Measurements from ENCODE around the gene SACS. TPM values are rescaled to one million over a fixed set of nuclear protein-coding genes. Genes with fewer than 3 reads are reported as not detected.

Gene SACS, protein sequence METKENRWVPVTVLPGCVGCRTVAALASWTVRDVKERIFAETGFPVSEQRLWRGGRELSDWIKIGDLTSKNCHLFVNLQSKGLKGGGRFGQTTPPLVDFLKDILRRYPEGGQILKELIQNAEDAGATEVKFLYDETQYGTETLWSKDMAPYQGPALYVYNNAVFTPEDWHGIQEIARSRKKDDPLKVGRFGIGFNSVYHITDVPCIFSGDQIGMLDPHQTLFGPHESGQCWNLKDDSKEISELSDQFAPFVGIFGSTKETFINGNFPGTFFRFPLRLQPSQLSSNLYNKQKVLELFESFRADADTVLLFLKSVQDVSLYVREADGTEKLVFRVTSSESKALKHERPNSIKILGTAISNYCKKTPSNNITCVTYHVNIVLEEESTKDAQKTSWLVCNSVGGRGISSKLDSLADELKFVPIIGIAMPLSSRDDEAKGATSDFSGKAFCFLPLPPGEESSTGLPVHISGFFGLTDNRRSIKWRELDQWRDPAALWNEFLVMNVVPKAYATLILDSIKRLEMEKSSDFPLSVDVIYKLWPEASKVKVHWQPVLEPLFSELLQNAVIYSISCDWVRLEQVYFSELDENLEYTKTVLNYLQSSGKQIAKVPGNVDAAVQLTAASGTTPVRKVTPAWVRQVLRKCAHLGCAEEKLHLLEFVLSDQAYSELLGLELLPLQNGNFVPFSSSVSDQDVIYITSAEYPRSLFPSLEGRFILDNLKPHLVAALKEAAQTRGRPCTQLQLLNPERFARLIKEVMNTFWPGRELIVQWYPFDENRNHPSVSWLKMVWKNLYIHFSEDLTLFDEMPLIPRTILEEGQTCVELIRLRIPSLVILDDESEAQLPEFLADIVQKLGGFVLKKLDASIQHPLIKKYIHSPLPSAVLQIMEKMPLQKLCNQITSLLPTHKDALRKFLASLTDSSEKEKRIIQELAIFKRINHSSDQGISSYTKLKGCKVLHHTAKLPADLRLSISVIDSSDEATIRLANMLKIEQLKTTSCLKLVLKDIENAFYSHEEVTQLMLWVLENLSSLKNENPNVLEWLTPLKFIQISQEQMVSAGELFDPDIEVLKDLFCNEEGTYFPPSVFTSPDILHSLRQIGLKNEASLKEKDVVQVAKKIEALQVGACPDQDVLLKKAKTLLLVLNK (N-terminal part only)
- 6.8 TPM for total RNA-seq
- long read RNA-seq, partial matches to known transcripts, result 2 of 4 reads
- long read RNA-seq, other reads (novel, unspliced or antisense), result 2 of 4 reads

DNA sequence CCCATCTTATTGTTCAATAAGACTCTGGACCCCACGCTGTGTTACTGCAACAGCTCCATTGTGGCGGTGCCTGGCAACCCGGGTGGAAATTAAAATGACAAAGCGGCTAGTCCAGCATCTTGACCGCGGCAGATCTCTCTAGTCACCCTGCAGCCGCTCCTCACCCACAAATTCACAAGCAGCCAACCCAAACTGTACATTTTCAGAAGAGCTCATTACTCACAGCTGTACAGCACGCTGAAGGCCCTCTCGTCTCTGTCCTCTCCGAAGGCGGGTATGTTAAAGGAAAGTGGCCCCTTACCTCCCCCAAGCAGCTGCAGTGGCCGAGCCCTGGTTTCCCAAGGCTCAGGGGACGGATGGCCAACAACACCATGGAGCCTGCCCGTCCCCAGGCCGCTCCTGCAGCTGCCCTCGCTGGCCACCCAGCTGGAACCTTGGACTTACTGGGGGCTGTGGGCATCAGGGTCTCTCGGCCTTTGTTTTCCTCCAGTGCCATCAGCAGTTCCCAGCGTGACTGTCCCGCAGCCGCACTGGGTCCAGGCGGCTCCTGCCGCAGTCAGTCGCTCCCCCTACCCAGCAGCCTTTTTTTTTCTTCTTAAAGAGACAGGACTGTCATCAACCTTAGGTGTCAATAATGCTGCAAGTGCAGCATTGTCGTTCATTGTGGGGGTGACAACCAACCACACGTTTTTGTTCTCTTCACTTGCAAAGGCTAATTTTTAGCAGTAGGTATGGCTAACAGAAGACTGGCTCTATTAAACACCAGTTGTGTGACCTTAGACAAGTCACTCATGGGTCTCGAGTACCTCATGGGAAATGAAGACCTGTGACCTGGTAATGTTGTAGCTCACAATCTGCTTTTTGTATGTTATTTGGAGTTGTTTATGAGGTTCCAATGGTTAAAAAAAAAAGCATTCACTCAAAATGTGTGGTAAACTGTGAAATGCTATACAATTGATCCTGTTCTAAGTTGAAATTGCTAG lies at the start of gene SACS:
Gene SACS (minus strand): TSS at position 532 of the 983 bp plus-strand sequence. CDS start 22,463 bp downstream, outside the sequence.
- ATAC-seq (ENCODE audit: poor library complexity) (peak; percentile 89), DNase-seq (no peak)
- intact Hi-C loops (cut with DNase I), result no loop called here

DNA sequence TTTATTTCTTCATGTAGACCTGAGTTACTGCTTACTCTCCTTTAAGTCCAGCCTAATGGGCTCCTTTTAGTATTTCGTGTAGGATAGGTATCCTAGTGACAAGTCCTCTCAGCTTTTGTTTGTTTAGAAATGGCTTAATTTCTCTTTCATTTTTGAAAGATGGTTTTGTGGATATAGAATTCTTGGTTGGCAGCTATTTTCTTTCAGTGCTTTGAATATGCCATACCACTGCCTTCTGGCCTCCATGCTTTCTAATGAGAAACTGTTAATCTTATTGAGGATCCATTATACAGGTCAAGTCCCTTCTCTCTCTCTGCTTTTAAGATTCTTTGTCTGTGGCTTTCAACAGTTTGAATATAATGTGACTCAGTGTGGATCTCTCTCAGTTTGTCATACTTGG lies 46.8 kb upstream of the SACS start:
- intact Hi-C loops (cut with DNase I), result no loop called here
- DNase-seq, result no peak
- ATAC-seq (ENCODE audit: poor library complexity), result no peak

DNA sequence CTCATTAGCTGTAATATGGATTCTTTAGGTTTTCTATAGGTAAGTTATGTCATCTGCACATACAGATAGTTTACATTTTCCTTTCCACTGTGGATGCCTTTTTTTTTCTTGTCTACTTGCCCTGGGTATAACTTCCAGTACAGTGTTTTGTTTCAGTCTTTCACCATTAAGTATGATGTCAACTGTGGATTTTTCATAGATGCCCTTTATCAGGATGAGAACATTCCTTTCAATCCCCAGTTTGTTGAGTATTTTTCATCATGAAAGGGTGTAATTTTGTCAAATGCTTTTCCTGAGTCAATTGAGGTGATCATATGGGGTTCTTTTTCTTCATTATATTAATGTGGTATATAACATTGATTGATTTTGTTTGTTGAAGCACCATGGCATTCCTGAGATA lies 43.6 kb upstream of the SACS start:
- ATAC-seq (ENCODE audit: poor library complexity) (no peak), DNase-seq (no peak)
- intact Hi-C loops (cut with DNase I), result no loop called here

DNA sequence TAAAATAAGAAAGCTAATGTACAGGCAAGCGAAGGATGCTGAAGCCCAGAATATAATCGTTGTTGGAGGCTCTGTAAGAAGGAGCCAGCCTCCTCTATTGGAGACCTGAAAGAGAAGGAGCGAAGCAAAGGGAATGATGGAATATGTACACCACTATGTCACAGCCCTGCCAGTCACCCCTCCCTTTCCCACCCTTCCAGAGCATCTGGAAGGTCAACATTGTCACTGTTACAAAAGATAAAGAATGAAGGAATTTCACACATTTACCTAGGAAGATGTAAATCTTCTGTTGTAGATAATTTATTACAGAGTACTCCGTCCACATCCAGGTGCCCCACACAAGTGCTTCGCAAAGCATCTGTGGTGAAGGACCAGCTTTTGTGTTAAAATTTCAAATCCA lies 39.7 kb upstream of the SACS start:
- ATAC-seq (ENCODE audit: poor library complexity), result no peak
- no peak for DNase-seq
- intact Hi-C loops (cut with DNase I), result no loop called here

DNA sequence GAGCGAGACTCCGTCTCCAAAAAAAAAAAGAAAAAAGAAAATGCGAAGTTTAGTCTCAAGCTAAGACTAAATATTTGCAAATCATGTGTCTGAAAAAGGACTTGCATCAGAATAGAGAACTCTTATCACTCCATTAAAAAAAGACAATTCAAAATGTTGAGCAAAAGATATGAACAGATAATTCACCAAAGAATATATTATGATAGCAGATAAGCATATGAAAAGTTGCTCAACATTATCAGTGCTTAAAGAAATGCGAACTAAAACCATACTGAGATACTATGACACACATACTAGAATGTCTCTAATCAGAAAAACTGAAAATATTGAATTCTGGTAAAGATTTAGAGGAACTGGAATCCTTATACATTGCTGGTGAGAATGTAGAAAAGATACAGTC lies 38.7 kb upstream of the SACS start:
- intact Hi-C loops (cut with DNase I), result no loop called here
- DNase-seq, result no peak
- no peak for ATAC-seq (ENCODE audit: poor library complexity)

DNA sequence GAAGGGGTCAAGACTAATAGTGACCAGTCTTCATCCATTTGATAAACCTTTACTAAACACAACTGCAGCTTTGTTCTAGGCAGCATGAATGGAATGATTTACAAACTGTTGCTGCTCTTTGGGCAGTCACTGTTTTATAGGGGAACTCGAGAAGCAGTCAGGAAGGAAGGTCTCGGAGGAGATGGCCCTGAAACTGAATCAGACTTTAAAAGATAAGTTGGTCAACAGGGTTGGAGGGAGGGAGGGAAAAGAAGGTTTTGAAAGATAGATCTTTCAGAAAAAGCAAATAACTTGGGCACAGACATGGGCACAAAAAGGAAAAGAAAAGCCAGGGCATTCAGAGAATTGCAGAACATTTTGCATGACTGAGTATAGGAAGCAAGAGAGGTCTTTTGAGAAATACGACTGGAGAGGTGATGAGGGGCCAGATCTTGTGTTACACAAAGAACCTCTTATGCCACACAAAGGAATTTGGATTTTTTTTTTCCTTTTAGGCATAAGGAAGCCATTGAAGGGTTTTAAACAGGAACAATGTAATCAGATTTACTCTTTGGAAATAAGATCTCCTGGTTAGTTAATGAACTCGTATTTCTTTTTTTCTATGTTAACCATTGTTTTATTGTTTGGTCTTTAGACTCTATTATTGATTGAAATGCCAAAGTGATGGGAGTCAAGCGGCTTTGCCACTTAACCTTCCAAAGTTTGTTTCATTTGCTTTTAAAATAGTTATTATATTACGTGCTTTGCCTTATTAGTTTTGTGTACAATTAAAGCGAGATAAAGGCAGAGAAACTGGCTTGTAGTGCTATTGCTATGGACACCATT lies 37.5 kb upstream of the SACS start:
- DNase-seq, result no peak
- ATAC-seq (ENCODE audit: poor library complexity), result no peak
- intact Hi-C loops (cut with DNase I), result no loop called here

DNA sequence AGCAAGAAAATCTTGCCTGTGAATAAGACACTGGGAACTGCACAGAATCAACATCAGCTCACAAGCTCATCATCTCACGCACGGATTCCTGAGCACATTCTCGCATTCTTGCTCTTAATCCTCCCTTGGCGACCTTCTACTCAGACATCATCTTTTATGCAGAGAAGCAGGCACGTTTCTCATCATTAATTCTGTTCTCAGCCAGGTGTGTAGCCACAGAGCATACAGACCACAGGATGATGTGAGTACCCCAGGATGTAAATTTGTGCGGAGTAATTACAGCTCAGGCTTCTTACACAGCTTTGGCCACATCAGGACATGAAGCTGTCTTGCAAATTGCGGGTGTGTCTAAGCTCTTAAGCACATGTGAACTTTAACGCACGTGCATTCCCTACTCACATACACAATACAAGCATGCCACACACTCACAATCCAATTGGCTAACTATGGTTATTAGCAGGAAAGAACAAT lies 36.5 kb upstream of the SACS start:
- intact Hi-C loops (cut with DNase I), result loop anchor here (5.0 kb wide), 1 partner anchor 102 kb away; the partner anchor contains the start of gene TNFRSF19
- ATAC-seq (ENCODE audit: poor library complexity) (no peak), DNase-seq (no peak)

DNA sequence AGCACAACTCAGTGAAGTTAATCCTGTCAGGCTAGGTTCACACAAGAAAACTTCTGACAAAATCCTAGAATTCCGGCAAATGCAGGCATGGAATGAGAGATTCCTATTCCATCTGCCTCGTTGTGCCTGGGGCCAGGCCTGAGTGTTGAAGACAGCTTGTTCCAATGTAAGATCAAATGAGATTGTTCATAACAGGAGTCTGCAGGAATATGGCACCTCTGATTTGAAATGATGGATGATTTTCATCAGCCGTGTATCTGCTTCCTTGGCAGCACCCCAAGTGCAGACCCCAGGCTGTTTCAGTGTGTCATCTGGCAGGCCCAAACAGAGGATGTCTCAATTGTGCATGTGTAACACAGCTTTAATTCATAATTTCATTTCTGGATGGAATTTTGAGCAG lies 35.3 kb upstream of the SACS start:
- intact Hi-C loops (cut with DNase I), result loop anchor here (5.0 kb wide), 1 partner anchor 103 kb away; the partner anchor contains the start of gene TNFRSF19
- DNase-seq (no peak), ATAC-seq (ENCODE audit: poor library complexity) (no peak)

DNA sequence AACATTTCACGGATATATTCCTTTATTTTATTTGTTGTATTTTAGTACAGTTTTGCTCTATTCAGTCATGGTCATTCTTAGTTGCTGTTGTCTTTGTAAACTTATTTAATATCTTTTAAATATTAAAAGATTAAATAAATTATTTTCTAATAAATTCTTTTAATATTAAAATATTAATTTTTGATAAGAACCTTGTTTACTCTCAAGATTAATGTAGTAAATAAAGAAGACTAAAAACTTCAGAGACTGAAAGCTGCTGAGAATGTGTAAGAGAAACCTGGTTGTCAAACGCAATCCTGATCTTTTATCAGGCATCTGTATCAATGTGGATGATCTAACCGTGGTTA lies 34.4 kb upstream of the SACS start:
- intact Hi-C loops (cut with DNase I), result loop anchor here (2.0 to 5.0 kb wide), 2 partner anchors 104 to 403 kb away; partner anchors contain the start of gene TNFRSF19
- no peak for DNase-seq
- no peak for ATAC-seq (ENCODE audit: poor library complexity)

DNA sequence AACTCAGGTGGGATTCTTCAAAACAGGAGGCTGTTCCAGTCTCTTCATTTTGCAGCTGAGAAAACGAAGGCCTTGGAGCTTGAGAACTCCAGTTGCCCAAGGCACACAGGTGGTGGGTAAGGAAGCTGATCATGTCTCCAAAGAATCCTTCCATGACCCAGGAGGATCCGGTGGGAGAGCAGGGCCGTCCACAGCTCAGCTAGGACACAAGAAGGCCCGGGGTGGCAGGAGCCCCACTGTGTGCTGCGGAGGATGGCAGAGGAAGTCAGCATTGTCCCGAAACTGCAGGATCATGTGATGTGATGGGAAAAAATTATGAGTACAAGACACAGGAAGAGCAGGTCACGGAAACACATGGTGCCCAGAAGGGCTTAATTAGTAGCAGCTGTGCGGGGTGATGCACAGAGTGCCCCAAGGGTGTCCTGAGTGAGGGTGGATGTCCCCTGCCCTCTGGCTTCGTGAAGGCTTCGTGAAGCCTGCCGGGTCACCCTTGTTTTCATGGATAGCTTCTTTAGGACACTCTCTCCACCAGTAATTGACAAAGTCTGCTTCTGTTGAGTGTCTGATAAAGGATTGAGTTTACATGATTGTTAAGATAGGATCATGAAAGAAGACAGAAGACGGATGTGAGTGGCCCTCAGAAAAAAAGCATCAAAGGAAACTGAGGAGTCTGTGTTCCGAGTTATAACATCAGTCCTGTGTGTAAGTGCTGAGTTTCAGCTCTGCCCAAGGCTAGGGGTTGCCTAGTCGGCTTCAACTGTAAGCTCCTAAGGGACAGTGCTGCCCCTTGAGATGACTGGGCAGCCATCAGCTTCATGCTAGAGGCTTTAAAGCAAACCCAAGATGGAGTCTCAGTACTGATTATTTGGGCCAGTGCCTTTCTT lies 33.8 kb upstream of the SACS start:
- intact Hi-C loops (cut with DNase I), result loop anchor here (2.0 to 5.0 kb wide), 2 partner anchors 105 to 404 kb away; partner anchors contain the start of gene TNFRSF19
- no peak for DNase-seq
- ATAC-seq (ENCODE audit: poor library complexity), result peak; percentile 7

DNA sequence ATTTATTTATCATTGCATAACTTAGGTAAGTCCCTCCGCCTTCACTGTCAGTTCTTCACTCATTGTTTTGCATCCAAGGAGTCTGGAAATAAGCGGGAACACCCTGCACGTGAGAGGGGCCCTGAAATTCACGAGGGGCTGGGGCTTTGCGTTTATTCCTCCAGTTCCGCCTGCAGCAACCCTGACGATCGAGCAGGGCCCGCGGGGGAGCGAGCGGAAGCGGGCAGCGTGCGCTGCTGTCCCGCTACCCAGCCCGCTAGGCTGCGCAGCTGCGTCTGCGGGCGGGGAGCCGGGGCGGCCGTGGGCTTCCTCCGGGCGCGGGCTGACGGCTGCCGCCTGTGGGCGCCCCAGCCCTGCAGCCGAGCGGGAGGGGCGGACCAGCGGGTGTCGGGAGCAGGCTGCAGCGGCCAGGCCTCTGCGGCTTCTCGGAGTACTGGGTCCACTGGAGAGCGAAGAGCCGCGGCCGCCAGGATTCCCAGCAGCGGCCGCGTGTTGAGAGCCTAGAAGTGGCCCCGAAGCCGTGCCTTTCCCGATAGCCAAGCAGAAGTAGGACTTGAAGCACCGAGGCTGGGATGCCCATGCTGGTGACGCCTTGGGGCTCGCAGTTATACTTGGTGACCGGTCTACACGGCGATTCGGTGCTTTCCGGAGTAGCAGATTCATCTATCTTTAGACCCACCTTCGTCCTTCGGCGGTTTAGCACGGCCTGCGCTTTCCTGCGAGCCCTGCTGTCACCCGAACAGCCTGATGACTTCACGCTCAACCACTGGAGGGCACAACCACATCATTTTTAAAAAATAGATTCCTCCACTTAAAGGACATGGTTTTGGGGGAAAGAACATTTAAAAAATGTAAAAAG lies 32.9 kb upstream of the SACS start:
- DNase-seq (peak; percentile 82), ATAC-seq (ENCODE audit: poor library complexity) (peak; percentile 97)
- intact Hi-C loops (cut with DNase I), result loop anchor here (2.0 to 5.0 kb wide), 2 partner anchors 106 to 404 kb away; partner anchors contain the start of gene TNFRSF19

DNA sequence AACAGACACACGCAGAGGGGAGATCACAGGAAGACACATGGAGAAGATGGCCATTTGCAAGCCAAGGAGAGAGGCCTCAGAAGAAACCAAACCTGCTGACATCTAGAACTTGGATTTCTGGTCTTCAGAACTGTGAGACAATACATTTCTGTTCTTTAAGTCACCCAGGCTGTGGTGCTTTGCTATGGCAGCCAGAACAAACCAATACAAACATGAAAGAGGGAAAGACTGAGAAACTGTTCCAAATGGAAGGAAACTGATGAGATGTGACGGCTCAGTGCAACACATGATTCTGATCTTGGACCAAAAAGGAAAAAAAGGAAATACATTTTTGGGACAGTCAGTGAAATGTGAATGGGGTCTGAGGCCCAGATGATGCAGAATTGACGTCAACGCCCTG lies 30.2 kb upstream of the SACS start:
- no peak for ATAC-seq (ENCODE audit: poor library complexity)
- DNase-seq, result no peak
- intact Hi-C loops (cut with DNase I), result no loop called here

DNA sequence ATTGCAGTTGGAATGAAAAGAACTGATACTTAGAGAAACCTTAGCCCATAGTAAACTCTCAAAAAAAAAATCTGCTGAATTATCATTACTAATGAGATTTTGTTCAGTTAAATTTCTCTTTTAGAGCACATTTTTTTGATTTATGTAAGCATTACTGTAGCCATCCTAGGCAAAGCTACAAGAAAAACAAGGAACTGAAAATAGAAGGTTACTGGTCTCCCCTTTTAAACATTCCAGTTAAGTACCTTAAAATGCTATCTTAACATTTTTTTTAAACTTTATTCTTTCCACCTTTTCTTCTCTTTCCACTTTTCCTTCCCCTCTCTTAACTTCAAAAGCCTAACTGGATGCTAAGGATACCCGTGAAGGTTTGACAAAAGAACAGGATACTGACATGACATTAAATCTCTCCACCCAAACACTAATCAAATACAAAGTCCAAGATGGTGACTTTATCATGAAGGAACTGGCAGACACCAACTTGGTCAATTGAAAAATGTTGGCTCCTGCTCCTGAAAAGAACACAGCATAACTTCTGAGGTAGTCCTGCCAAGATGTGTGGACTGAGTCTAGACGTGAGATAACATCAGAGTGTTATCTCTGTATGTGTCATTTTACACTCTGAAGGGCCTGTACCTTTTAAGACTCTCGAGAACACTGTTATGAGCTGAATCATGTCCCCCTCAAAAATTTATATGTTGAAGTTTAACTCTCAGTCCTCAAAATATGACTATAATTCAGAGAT lies 29.5 kb upstream of the SACS start:
- intact Hi-C loops (cut with DNase I), result no loop called here
- DNase-seq, result no peak
- ATAC-seq (ENCODE audit: poor library complexity), result no peak

DNA sequence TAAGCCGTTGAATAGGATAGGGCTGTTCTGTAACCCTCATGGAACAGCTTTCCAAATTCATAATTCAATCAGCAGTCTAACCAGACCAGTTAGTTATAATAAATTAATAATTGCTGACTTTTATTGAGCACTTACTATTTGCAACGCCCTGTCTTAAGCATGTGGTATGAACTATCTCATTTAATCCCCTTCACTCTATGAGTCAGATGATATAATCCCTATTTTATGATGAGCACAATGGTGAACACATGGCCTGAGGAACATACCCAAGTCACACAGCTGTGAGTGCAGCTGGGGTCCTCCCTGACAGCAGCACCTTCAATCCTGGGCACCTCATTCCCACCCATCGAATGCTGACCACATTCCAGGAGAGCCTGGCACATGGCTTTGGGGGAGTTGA lies 28.0 kb upstream of the SACS start:
- DNase-seq (no peak), ATAC-seq (ENCODE audit: poor library complexity) (no peak)
- intact Hi-C loops (cut with DNase I), result no loop called here
